GM12878 (cell line): ENCODE data around the gene EPB42. TPM values are rescaled to one million over a fixed set of nuclear protein-coding genes. Genes with fewer than 3 reads are reported as not detected.

Source experiments
- BHLHE40 ChIP-seq, 2 experiments: fragments of 450-650 bp in 1 of 2; IDR thresholded peaks; 2 replicates each; pipeline ENCODE4 v1.6.1; 2011 to 2017; ENCODE audit warnings: low read depth in 2 of 2, borderline replicate concordance in 1 of 2, improper control_type of control experiment in 1 of 2, low read length in 1 of 2, mild to moderate bottlenecking in 1 of 2
- CBFB ChIP-seq: IDR thresholded peaks from 2 replicates; pipeline ENCODE4 v1.6.1; 2016; ENCODE audit warnings: antibody characterized with exemption, low read depth
- ELK1 ChIP-seq: IDR thresholded peaks from 2 replicates; pipeline ENCODE4 v1.6.1; 2012; ENCODE audit warnings: low read depth, low read length, improper control_type of control experiment
- HCFC1 ChIP-seq: fragments of 150-350 bp; IDR thresholded peaks from 2 replicates; pipeline ENCODE4 v1.6.1; 2014; ENCODE audit warnings: low read length
- HDGF ChIP-seq: fragments of 450-650 bp; IDR thresholded peaks from 2 replicates; pipeline ENCODE4 v1.6.1; 2016; ENCODE audit warnings: antibody characterized with exemption
- IKZF1 ChIP-seq: fragments of 450-650 bp; conservative IDR thresholded peaks from 2 replicates; pipeline ENCODE4 v1.6.1; 2017; ENCODE audit warnings: antibody characterized with exemption, mild to moderate bottlenecking
- IRF3 ChIP-seq: fragments of 450-650 bp; IDR thresholded peaks from 2 replicates; pipeline ENCODE4 v1.6.1; 2014; ENCODE audit warnings: mild to moderate bottlenecking
- MTA3 ChIP-seq: IDR thresholded peaks from 2 replicates; pipeline ENCODE4 v1.6.1; 2012; ENCODE audit warnings: low read length, inconsistent platforms, borderline replicate concordance
- NFXL1 ChIP-seq: fragments of 450-650 bp; IDR thresholded peaks from 2 replicates; pipeline ENCODE4 v1.6.1; 2017; ENCODE audit warnings: antibody characterized with exemption, mild to moderate bottlenecking, borderline replicate concordance
- PAX8 ChIP-seq: fragments of 450-650 bp; IDR thresholded peaks from 2 replicates; pipeline ENCODE4 v1.6.1; 2017; ENCODE audit warnings: mild to moderate bottlenecking, moderate library complexity
- RELB ChIP-seq: fragments of 450-650 bp; IDR thresholded peaks from 2 replicates; pipeline ENCODE4 v1.6.1; 2017; ENCODE audit warnings: low read depth, mild to moderate bottlenecking, moderate library complexity
- SMARCA5 ChIP-seq: fragments of 450-650 bp; IDR thresholded peaks from 2 replicates; pipeline ENCODE4 v1.6.1; 2017; ENCODE audit warnings: mild to moderate bottlenecking
- SPI1 ChIP-seq: IDR thresholded peaks from 2 replicates; pipeline ENCODE4 v1.6.1; 2011; ENCODE audit warnings: low read depth, mild to moderate bottlenecking, low read length, moderate library complexity, borderline replicate concordance; ENCODE audit not compliant: insufficient read depth
- TBL1XR1 ChIP-seq: IDR thresholded peaks from 2 replicates; pipeline ENCODE4 v1.6.1; 2012; ENCODE audit warnings: low read depth, low read length, improper control_type of control experiment
- USF1 ChIP-seq: IDR thresholded peaks from 2 replicates; pipeline ENCODE4 v1.6.1; 2011; ENCODE audit warnings: borderline replicate concordance, low read depth, mild to moderate bottlenecking, moderate library complexity, mixed read lengths, low read length; ENCODE audit not compliant: insufficient read depth; ENCODE audit errors: extremely low read length
- YY1 ChIP-seq: IDR thresholded peaks from 2 replicates; pipeline ENCODE4 v1.6.1; 2011; ENCODE audit warnings: low read depth, mild to moderate bottlenecking, low read length
- ZSCAN29 ChIP-seq: fragments of 450-650 bp; IDR thresholded peaks from 2 replicates; pipeline ENCODE4 v1.6.1; 2017; ENCODE audit warnings: mild to moderate bottlenecking, moderate library complexity
- polyA plus RNA-seq, 11 experiments: library from polyadenylated mRNA; depleted of rRNA in 4 of 11; unstranded in 6 of 11; stranded (reverse) in 5 of 11; fragments of >200 nt; fragmentation: Nextera tagmentation in 4 of 11; fragmentation: Illumina TruSeq in 1 of 11; extraction: Ambion mirVana in 4 of 11; extraction: Trizol in 1 of 11; gene quantifications; 1 replicate in 1 of 11; 2 replicates in 10 of 11; pipeline versions ENCODE4 v1.2.1 to v1.2.3, GENCODE V29; 2011 to 2016; ENCODE audit warnings: inconsistent platforms in 2 of 11, missing spikeins in 2 of 11, low read depth in 1 of 11
- total RNA-seq, 4 experiments: library from RNA; depleted of rRNA in 3 of 4; stranded (reverse); fragments of >200 nt in 3 of 4; fragmentation: Illumina TruSeq in 1 of 4; extraction: Trizol in 1 of 4; gene quantifications; 2 replicates each; pipeline versions ENCODE4 v1.2.1 to v1.2.3, GENCODE V29; 2013 to 2021

Gene EPB42
- total and polyA plus RNA-seq, 10 of the 15 experiments (the other 5 are each of a cell fraction or from before 2014, with no cell fraction given) = not detected

GRCh38 chr15:43253431-43254403 is 32.9 kb upstream of the EPB42 start (continued):
- TF ChIP-seq CBFB (peak; percentile 66; the same call in 1 of the 2 replicates), NFXL1 (no peak), TBL1XR1 (peak; percentile 37; the same call in 1 of the 2 replicates), HDGF (peak; percentile 90; the same call in 1 of the 2 replicates), MTA3 (peak; percentile 22; the same call in 1 of the 2 replicates), YY1 (peak; percentile 42), IRF3 (no peak), SMARCA5 (peak; percentile 49; the same call in 1 of the 2 replicates), RELB (peak; percentile 81), SPI1 (peak; percentile 37; the same call in 1 of the 2 replicates), PAX8 (no peak), ELK1 (no peak), ZSCAN29 (0 out of 2 replicates have a peak, but pooled peaks have one; percentile 12), BHLHE40 (IDR thresholded peaks at IDR 0.05; ENCODE audit: borderline replicate concordance in 1 of 2, low read depth in 2 of 2, low read length in 1 of 2) (peak; percentile 19 to 51; a peak in 3 of 4 replicates), USF1 (no peak), IKZF1 (peak; percentile 92), HCFC1 (no peak)
